NCI-H1436 treated with DMSO at 0.1 percent for 48 hours (cell line): ENCODE measurements around the gene SGMS1.
A peak's percentile ranks its signal among the peaks of the same experiment; 100 is the strongest.

Experiments
- DNase-seq: peaks from one replicate; lab custom pipeline; 2025; lab: John Stamatoyannopoulos, UW

Gene SGMS1

GRCh38 chr10:50613150-50613549 lies 10.6 kb downstream of the SGMS1 start:
- DNase-seq: no peak

- DNase-seq: no peak
Observed at GRCh38 chr10:50610368-50610767, 13.4 kb downstream of the SGMS1 start.

- DNase-seq: no peak
Observed at GRCh38 chr10:50607356-50607925, 16.3 kb downstream of the SGMS1 start.

- DNase-seq: no peak
Observed at GRCh38 chr10:50605951-50606270, 17.8 kb downstream of the SGMS1 start.

- DNase-seq: no peak
Observed at GRCh38 chr10:50605269-50605950, 18.3 kb downstream of the SGMS1 start.

GRCh38 chr10:50604809-50605208 lies 18.9 kb downstream of the SGMS1 start:
- DNase-seq: no peak

- DNase-seq: peak; percentile 35
Observed at GRCh38 chr10:50604049-50604640, 19.6 kb downstream of the SGMS1 start.

- no peak for DNase-seq
Observed at GRCh38 chr10:50603151-50603850, 20.5 kb downstream of the SGMS1 start.

- no peak for DNase-seq
Observed at GRCh38 chr10:50601974-50602373, 21.8 kb downstream of the SGMS1 start.

GRCh38 chr10:50600831-50601477 lies 22.8 kb downstream of the SGMS1 start:
- DNase-seq: no peak

GRCh38 chr10:50600286-50600685 lies 23.5 kb downstream of the SGMS1 start:
- DNase-seq: no peak

GRCh38 chr10:50596897-50597296 lies 26.9 kb downstream of the SGMS1 start:
- DNase-seq: no peak

GRCh38 chr10:50596456-50596855 lies 27.3 kb downstream of the SGMS1 start:
- DNase-seq: no peak

- no peak for DNase-seq
Observed at GRCh38 chr10:50595785-50596184, 28.0 kb downstream of the SGMS1 start.

- DNase-seq: no peak
Observed at GRCh38 chr10:50593523-50594376, 30.0 kb downstream of the SGMS1 start.

- no peak for DNase-seq
Observed at GRCh38 chr10:50592961-50593418, 30.8 kb downstream of the SGMS1 start.

GRCh38 chr10:50590935-50591334 lies 32.8 kb downstream of the SGMS1 start:
- DNase-seq: no peak

GRCh38 chr10:50586740-50587088 lies 37.0 kb downstream of the SGMS1 start:
- DNase-seq: no peak

GRCh38 chr10:50585921-50586739 lies 37.6 kb downstream of the SGMS1 start:
- no peak for DNase-seq
